GM13976 (cell line): ENCODE measurements around the gene SAG.
"Not testable (repeated sequence)": the region's sequence is repeated elsewhere in the genome, so short reads cannot be mapped to it uniquely, and the experiment has no call there.

Experiments
- DNase-seq: peaks from one replicate; pipeline ENCODE4 v3.0.0; 2012; ENCODE audit warnings: low spot score
- CTCF ChIP-seq: IDR thresholded peaks from 2 replicates; pipeline ENCODE4 v1.5.1; 2012; ENCODE audit warnings: borderline replicate concordance, mild to moderate bottlenecking; ENCODE audit not compliant: insufficient read depth; ENCODE audit errors: extremely low read depth, missing control alignments, control extremely low read depth
- in situ Hi-C: fragments of 300-500 bp; cut with MboI; formaldehyde crosslinking; loops from one replicate; pipeline ENCODE4 v1.12.0; 2022; ENCODE audit warnings: low sequenced_read_pairs, mixed read lengths, inconsistent platforms; ENCODE audit not compliant: unreplicated experiment

The SAG gene

GRCh38 chr2:233329489-233330135 is 22.0 kb downstream of the SAG start:
- DNase-seq, result no peak
- no peak for TF ChIP-seq CTCF
- in situ Hi-C loops, result no loop called here

- peak; percentile 73 for DNase-seq
- in situ Hi-C loops, result no loop called here
- no peak for TF ChIP-seq CTCF
These were observed 23.9 kb downstream of the SAG start for GRCh38 chr2:233331536-233331935.

- in situ Hi-C loops, result no loop called here
- TF ChIP-seq CTCF, result no peak
- DNase-seq, result no peak
These were observed 24.5 kb downstream of the SAG start for GRCh38 chr2:233332125-233332524.

- DNase-seq, result no peak
- TF ChIP-seq CTCF, result no peak
- in situ Hi-C loops, result no loop called here
These were observed 27.3 kb downstream of the SAG start for GRCh38 chr2:233334915-233335314.

- in situ Hi-C loops, DNase-seq: not testable (repeated sequence)
These were observed 28.5 kb downstream of the SAG start for GRCh38 chr2:233336091-233336490.

- TF ChIP-seq CTCF, result no peak
- in situ Hi-C loops, result no loop called here
- no peak for DNase-seq
These were observed 28.9 kb downstream of the SAG start for GRCh38 chr2:233336541-233336940.

GRCh38 chr2:233338046-233338445 is 30.4 kb downstream of the SAG start:
- no peak for TF ChIP-seq CTCF
- in situ Hi-C loops, result no loop called here
- DNase-seq, result no peak
